Omental fat pad (tissue), 4 donors: ENCODE results near the gene CST11. TPM values are rescaled to one million over a fixed set of nuclear protein-coding genes. Genes with fewer than 3 reads are reported as not detected.

Source experiments
- ATAC-seq: fragments of 150-250 bp; one replicate; pipeline ENCODE4 v1.9.1; 2016; ENCODE audit warnings: mild to moderate bottlenecking, moderate library complexity; ENCODE audit not compliant: low FRiP score
- DNase-seq: peaks from one replicate; pipeline ENCODE4 v3.0.0-alpha.2; 2019; ENCODE audit warnings: low spot score
- CTCF ChIP-seq, 3 donors: fragments of 450-650 bp; IDR thresholded peaks; one replicate each; pipeline ENCODE4 v1.5.1; 2016 to 2017; ENCODE audit warnings: antibody characterized with exemption in 3 of 3, mild to moderate bottlenecking in 3 of 3, moderate library complexity in 2 of 3
- small RNA-seq: library from RNA; depleted of rRNA; stranded (forward); fragments of <200 nt; gene quantifications from one replicate; pipeline ENCODE3, GENCODE V24; 2016
- total RNA-seq, 4 donors: library from RNA; depleted of rRNA; stranded (reverse); fragments of >200 nt; gene quantifications; one replicate each; pipeline ENCODE4 v1.1.0, GENCODE V29; 2016

CST11 gene
- total RNA-seq, 4 donors from 2014 or later, result not detected

GRCh38 chr20:23407781-23408464 lies 44.8 kb downstream of the CST11 start:
- DNase-seq (no peak), ATAC-seq (no peak)
- no peak for TF ChIP-seq CTCF (IDR thresholded peaks at IDR 0.05)

- no peak for TF ChIP-seq CTCF (IDR thresholded peaks at IDR 0.05)
- ATAC-seq, result no peak
- no peak for DNase-seq
Measured at GRCh38 chr20:23406880-23407279, 45.8 kb downstream of the CST11 start.

- no peak for TF ChIP-seq CTCF (IDR thresholded peaks at IDR 0.05)
- DNase-seq, result no peak
- ATAC-seq, result peak; percentile 83
Measured at GRCh38 chr20:23404196-23404595, 48.5 kb downstream of the CST11 start.

- DNase-seq, result no peak
- no peak for ATAC-seq
- TF ChIP-seq CTCF (IDR thresholded peaks at IDR 0.05), result no peak
Measured at GRCh38 chr20:23403751-23404150, 48.9 kb downstream of the CST11 start.

GRCh38 chr20:23401051-23401450 lies 51.6 kb downstream of the CST11 start:
- no peak for TF ChIP-seq CTCF (IDR thresholded peaks at IDR 0.05)
- ATAC-seq, result no peak
- no peak for DNase-seq

Small RNA genes lying within 50 kb of the gene (small RNA-seq; reads per million reads assigned to genes)
- not detected for gene RF00019

Other genes starting within 250 kb of the CST11 start
- gene NXT1, start 102.1 kb downstream of the CST11 start, total RNA-seq, result 10 to 100 TPM; 17.5 to 95.0 (median 33.3) TPM
- 10 to 100 TPM; 12.7 to 29.0 (median 18.8) TPM for gene GZF1, start 90.7 kb downstream of the CST11 start, total RNA-seq
- gene NAPB, start 31.4 kb downstream of the CST11 start, total RNA-seq, result 10 to 100 TPM in 3 of 4 donors, 1 to 10 TPM in 1; 7.0 to 14.8 (median 13.1) TPM
- not detected for gene CSTL1, start 13.2 kb downstream of the CST11 start, total RNA-seq
- not detected for gene CST8, start 38.2 kb upstream of the CST11 start, total RNA-seq
- gene CST9L, start 115.6 kb upstream of the CST11 start, total RNA-seq, result not detected
- under 1 TPM in 1 of 4 donors, not detected in 3; 0.28 TPM for gene CST9, start 153.0 kb upstream of the CST11 start, total RNA-seq
- gene CST3, start 185.1 kb upstream of the CST11 start, total RNA-seq, result 1,000 to 10,000 TPM; 1,117 to 1,890 (median 1,478) TPM
- gene CST4, start 236.2 kb upstream of the CST11 start, total RNA-seq, result not detected